Mesothelial cell of epicardium (in vitro differentiated cells): ENCODE measurements around the gene CDH8. TPM values are rescaled to one million over a fixed set of nuclear protein-coding genes. Genes with fewer than 3 reads are reported as not detected.

ENCODE experiments used
- DNase-seq, 2 experiments: peaks; one replicate each; pipeline ENCODE4 v3.0.0; 2021; ENCODE audit warnings: low spot score in 2 of 2; ENCODE audit not compliant: unreplicated experiment in 2 of 2
- H3K27ac Mint-ChIP-seq: 2 replicates; pipeline ENCODE4 v1.8.0; 2021; ENCODE audit warnings: mixed read lengths
- H3K27me3 Mint-ChIP-seq: 2 replicates; pipeline ENCODE4 v1.8.0; 2021; ENCODE audit warnings: low read depth, mixed read lengths
- H3K36me3 Mint-ChIP-seq: 2 replicates; pipeline ENCODE4 v1.8.0; 2021; ENCODE audit warnings: mixed read lengths
- H3K4me1 Mint-ChIP-seq: 2 replicates; pipeline ENCODE4 v1.8.0; 2021; ENCODE audit warnings: mixed read lengths
- H3K4me3 Mint-ChIP-seq: 2 replicates; pipeline ENCODE4 v1.8.0; 2021; ENCODE audit warnings: mild to moderate bottlenecking, moderate library complexity, mixed read lengths
- H3K9me3 Mint-ChIP-seq: 2 replicates; pipeline ENCODE4 v1.8.0; 2021; ENCODE audit warnings: mixed read lengths
- total RNA-seq: library from RNA; stranded (reverse); gene quantifications from 3 replicates; pipeline ENCODE4 v1.2.1, GENCODE V29; 2021
- TF ChIP-seq, protein P1 (sequence below): fragments of 200-600 bp; sonication (generic); IDR thresholded peaks from one replicate; pipeline ENCODE4 v1.5.0; 2021; ENCODE audit warnings: antibody characterized with exemption; ENCODE audit not compliant: unreplicated experiment

The CDH8 gene
- total RNA-seq, 1 donor from 2014 or later, result 20.2 TPM

DNA sequence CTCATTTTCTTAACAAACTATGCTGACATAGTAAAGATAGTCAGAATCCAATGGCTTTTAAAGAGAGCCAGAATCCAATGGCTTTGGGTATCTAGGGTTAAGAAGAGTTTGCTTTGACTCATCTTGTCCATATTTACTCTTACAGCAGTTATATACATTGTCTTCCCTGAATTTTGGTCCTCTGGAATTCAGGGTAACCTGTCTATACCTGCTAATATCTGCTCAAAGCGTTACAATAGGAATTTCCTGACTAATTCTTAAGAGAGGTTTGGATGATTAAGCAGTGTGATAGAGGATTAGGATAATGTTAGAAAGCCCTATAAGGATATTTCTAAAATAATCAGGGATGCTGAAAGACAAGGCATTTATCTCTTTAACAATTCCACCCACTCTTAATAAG, 2.0 kb upstream of the CDH8 start:
- H3K4me3 Mint-ChIP-seq, result no peak overlapping the region
- TF ChIP-seq, protein P1, sequence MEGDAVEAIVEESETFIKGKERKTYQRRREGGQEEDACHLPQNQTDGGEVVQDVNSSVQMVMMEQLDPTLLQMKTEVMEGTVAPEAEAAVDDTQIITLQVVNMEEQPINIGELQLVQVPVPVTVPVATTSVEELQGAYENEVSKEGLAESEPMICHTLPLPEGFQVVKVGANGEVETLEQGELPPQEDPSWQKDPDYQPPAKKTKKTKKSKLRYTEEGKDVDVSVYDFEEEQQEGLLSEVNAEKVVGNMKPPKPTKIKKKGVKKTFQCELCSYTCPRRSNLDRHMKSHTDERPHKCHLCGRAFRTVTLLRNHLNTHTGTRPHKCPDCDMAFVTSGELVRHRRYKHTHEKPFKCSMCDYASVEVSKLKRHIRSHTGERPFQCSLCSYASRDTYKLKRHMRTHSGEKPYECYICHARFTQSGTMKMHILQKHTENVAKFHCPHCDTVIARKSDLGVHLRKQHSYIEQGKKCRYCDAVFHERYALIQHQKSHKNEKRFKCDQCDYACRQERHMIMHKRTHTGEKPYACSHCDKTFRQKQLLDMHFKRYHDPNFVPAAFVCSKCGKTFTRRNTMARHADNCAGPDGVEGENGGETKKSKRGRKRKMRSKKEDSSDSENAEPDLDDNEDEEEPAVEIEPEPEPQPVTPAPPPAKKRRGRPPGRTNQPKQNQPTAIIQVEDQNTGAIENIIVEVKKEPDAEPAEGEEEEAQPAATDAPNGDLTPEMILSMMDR, result no peak
- peaks cover 90% of the 10 kb centered on the region for H3K27me3 Mint-ChIP-seq
- peaks cover 34% of the 10 kb centered on the region for H3K4me1 Mint-ChIP-seq
- no peak overlapping the region for H3K27ac Mint-ChIP-seq
- DNase-seq, result no peak
- H3K9me3 Mint-ChIP-seq, result no peaks in the 10 kb centered on the region
- H3K36me3 Mint-ChIP-seq, result no peaks in the 10 kb centered on the region

DNA sequence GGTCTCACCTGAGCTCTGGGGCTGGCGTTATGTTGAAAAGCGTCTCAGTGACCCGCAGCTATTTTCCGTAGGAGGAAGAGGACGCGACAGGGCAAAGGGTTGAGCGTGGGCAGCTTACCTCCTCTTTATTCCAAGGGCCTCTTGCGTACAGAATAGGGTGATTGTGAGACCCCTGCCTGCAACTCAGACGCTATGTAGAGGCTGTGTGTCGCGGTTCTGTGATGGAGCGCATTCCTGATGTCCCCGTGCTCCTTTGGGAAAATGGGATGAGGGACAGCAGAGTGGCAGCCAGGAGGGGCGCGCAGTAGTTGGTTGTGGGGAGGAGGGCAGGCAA, 531 bp upstream of the CDH8 start:
- H3K4me1 Mint-ChIP-seq, result peaks cover 37% of the 10 kb centered on the region

DNA sequence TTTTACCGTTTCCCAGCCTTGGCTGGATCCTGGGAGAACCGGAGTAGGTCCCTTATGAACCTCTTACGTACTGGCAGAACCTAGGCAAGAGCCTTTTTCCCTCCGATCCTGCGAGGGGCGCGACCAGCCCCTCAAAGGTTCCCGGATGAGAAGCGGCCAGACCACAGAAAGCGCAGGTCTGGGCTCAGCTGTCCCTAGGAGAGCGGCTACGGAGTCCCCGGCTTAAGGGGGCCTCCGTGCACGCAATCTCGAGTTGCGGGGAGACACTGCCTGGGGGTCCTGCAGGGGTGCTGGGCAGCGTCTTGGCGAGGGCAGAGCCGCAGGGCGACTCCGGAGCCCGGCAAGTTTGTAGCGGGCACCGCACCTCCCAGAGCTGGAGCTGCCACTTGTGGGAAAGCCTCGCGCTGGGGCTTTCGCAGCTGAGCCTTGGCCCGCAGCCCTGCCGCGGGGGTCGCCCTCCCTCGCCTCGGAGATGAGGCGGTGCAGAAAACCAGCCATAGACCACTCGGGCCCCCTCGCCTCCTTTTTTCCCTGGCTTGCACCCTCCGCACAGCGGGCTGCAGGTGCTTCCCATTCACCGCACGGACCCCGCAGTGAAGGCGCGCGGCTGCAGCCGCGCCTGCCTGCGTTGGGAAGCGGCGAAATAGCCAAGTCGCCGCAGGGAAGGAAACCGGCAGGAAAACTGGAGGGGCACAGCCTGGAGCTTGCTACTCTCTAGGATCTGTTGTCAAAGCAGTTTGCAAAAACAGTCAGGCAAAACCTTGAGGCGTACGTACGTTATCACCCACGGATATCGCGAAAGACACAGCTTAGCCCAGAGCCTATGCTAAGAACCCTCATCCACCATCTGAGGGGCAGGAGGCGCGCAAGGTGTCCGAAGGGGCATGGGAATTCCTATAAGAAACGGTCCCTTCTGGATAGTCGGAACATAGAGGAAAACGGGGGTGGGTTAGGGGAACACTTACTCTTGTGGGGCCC, 834 bp downstream of the CDH8 start:
- Mint-ChIP-seq H3K4me3 (peak overlapping the region; percentile 80), H3K27me3 (peaks cover 89% of the 10 kb centered on the region), H3K4me1 (peaks cover 44% of the 10 kb centered on the region), H3K27ac (no peak overlapping the region), H3K9me3 (no peaks in the 10 kb centered on the region), H3K36me3 (no peaks in the 10 kb centered on the region)
- DNase-seq, result peak in 1 of 2 experiments; percentile 52
- TF ChIP-seq, protein P1, result no peak

More for the DNA sequence above, 531 bp upstream of the CDH8 start:
- H3K27ac Mint-ChIP-seq, result no peak overlapping the region
- peaks cover 92% of the 10 kb centered on the region for H3K27me3 Mint-ChIP-seq
- H3K4me3 Mint-ChIP-seq, result peak overlapping the region; percentile 80
- H3K36me3 Mint-ChIP-seq, result no peaks in the 10 kb centered on the region
- TF ChIP-seq, protein P1, result no peak
- no peaks in the 10 kb centered on the region for H3K9me3 Mint-ChIP-seq
- no peak for DNase-seq

DNA sequence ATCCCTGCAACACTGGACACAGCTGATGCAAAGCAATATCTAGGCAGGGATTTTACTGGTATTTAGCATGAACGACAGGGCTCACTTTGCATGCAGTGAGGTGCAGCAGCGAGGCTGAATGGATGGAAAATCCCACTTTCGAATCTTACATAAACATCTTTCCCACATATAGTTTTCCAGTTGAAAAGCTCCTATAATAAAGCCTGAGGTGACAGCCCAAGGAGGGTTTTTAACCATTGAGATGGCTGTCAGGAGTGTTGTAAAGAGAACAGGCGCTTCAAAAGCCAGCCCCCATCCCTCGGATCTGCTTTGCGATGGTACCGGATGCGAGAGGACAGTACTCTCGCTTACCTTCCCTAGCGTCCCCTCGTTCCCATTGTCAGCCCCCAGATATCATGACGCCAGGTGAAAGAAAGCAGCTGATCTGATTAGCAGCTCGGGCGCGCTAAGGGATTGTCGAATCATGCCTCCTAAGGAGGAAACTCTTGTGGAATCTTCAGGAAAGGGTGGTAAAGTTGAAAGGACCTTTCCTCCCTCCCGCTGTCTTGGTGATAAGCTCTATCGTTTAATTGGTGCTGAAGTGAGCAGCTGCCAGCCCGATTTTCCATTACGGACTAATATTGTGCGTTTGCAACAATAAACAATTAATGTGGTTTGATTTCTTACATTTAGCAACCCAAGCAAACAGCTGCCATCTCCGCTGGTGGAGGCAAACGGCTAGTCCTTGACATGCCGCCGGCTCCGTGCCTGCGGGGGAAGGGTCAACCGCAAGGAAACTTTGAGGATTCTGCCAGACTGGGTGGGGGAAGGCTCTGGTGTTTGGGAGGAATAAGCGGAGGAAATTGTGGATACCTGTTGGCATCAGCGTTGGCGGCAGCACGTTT, 1.8 kb downstream of the CDH8 start:
- peak in 1 of 2 experiments; percentile 40 for DNase-seq
- TF ChIP-seq, protein P1, result no peak
- peaks cover 45% of the 10 kb centered on the region for H3K4me1 Mint-ChIP-seq
- H3K27ac Mint-ChIP-seq, result no peak overlapping the region
- no peaks in the 10 kb centered on the region for H3K9me3 Mint-ChIP-seq
- no peaks in the 10 kb centered on the region for H3K36me3 Mint-ChIP-seq
- H3K27me3 Mint-ChIP-seq, result peaks cover 89% of the 10 kb centered on the region
- peak overlapping the region; percentile 80 for H3K4me3 Mint-ChIP-seq

DNA sequence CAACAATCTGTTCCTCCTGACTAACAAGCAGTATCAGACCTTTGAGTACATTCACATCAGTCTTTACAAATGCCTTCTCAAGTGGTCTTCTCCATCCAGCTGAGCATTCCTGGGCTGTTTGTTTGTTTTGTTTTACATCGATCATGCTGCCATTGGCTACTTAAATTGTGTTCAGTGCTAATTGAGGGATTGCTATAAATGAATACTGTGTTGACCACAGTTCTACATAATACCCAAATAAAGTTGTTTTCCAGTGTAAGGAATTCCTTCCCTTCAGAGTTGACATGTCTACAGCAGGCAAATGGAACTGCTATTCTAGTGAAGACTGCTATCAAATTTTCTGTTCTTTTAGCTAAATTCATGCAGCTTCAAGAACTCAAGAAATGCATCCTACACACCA, 3.2 kb downstream of the CDH8 start:
- DNase-seq, result no peak
- H3K27me3 Mint-ChIP-seq, result peaks cover 88% of the 10 kb centered on the region

More for the DNA sequence above, 3.2 kb downstream of the CDH8 start:
- TF ChIP-seq, protein P1, result no peak
- Mint-ChIP-seq H3K9me3 (no peaks in the 10 kb centered on the region), H3K4me3 (no peak overlapping the region), H3K36me3 (no peaks in the 10 kb centered on the region), H3K27ac (no peak overlapping the region), H3K4me1 (peaks cover 45% of the 10 kb centered on the region)
